Measurements from ENCODE around the gene DHODH.

The DHODH gene

GRCh38 chr16:72013888-72014581 lies 5.5 kb downstream of the DHODH start:
- DNase-seq (ENCODE audit: low read depth): peak; percentile 93

GRCh38 chr16:72014675-72015074 lies 6.1 kb downstream of the DHODH start:
- no peak for DNase-seq (ENCODE audit: low read depth)

GRCh38 chr16:72015124-72015523 lies 6.6 kb downstream of the DHODH start:
- DNase-seq (ENCODE audit: low read depth): no peak

- DNase-seq (ENCODE audit: low read depth): no peak
Observed at GRCh38 chr16:72018470-72018869, 9.9 kb downstream of the DHODH start.

- DNase-seq (ENCODE audit: low read depth): no peak
Observed at GRCh38 chr16:72021043-72021442, 12.5 kb downstream of the DHODH start.

- DNase-seq (ENCODE audit: low read depth): no peak
Observed at GRCh38 chr16:72022127-72022526, 13.6 kb downstream of the DHODH start.

GRCh38 chr16:72023962-72024361 lies 15.4 kb downstream of the DHODH start:
- no peak for DNase-seq (ENCODE audit: low read depth)

- no peak for DNase-seq (ENCODE audit: low read depth)
Observed at GRCh38 chr16:72024862-72025382, 16.4 kb downstream of the DHODH start.

- no peak for DNase-seq (ENCODE audit: low read depth)
Observed at GRCh38 chr16:72025404-72026114, 17.0 kb downstream of the DHODH start.

- no peak for DNase-seq (ENCODE audit: low read depth)
Observed at GRCh38 chr16:72027669-72028378, 19.3 kb downstream of the DHODH start.

GRCh38 chr16:72029567-72030271 lies 21.2 kb downstream of the DHODH start:
- no peak for DNase-seq (ENCODE audit: low read depth)

GRCh38 chr16:72033437-72033836 lies 24.9 kb downstream of the DHODH start:
- no peak for DNase-seq (ENCODE audit: low read depth)

GRCh38 chr16:72036098-72036497 lies 27.6 kb downstream of the DHODH start:
- DNase-seq (ENCODE audit: low read depth): no peak

GRCh38 chr16:72042157-72042660 lies 33.7 kb downstream of the DHODH start:
- DNase-seq (ENCODE audit: low read depth): no peak

- DNase-seq (ENCODE audit: low read depth): no peak
Observed at GRCh38 chr16:72043058-72043457, 34.5 kb downstream of the DHODH start.

GRCh38 chr16:72043539-72043938 lies 35.0 kb downstream of the DHODH start:
- DNase-seq (ENCODE audit: low read depth): no peak

GRCh38 chr16:72044296-72044695 lies 35.8 kb downstream of the DHODH start:
- DNase-seq (ENCODE audit: low read depth): no peak

GRCh38 chr16:72044825-72045359 lies 36.3 kb downstream of the DHODH start:
- no peak for DNase-seq (ENCODE audit: low read depth)

GRCh38 chr16:72049110-72049509 lies 40.6 kb downstream of the DHODH start:
- DNase-seq (ENCODE audit: low read depth): no peak

GRCh38 chr16:72050769-72051464 lies 42.4 kb downstream of the DHODH start:
- peak; percentile 24 for DNase-seq (ENCODE audit: low read depth)

- no peak for DNase-seq (ENCODE audit: low read depth)
Observed at GRCh38 chr16:72051818-72052217, 43.3 kb downstream of the DHODH start.

Measured in amniotic epithelial cell (primary cell).